Osteocyte (in vitro differentiated cells): Measurements from ENCODE around the gene OLIG1. TPM values are rescaled to one million over a fixed set of nuclear protein-coding genes. Genes with fewer than 3 reads are reported as not detected.
A peak's percentile ranks its signal among the peaks of the same experiment; 100 is the strongest.

Experiments
- DNase-seq: peaks from one replicate; pipeline ENCODE4 v3.0.0; 2021; ENCODE audit warnings: mixed read lengths; ENCODE audit not compliant: unreplicated experiment; ENCODE audit errors: extremely low spot score
- H3K27ac Mint-ChIP-seq: one replicate; pipeline ENCODE4 v1.8.0; 2021; ENCODE audit warnings: mild to moderate bottlenecking, mixed read lengths; ENCODE audit not compliant: unreplicated experiment
- H3K27me3 Mint-ChIP-seq: one replicate; pipeline ENCODE4 v1.8.0; 2021; ENCODE audit warnings: mixed read lengths; ENCODE audit not compliant: unreplicated experiment
- H3K36me3 Mint-ChIP-seq: one replicate; pipeline ENCODE4 v1.8.0; 2021; ENCODE audit warnings: mixed read lengths; ENCODE audit not compliant: unreplicated experiment
- H3K4me1 Mint-ChIP-seq: one replicate; pipeline ENCODE4 v1.8.0; 2021; ENCODE audit warnings: mixed read lengths; ENCODE audit not compliant: unreplicated experiment
- H3K4me3 Mint-ChIP-seq: one replicate; pipeline ENCODE4 v1.8.0; 2021; ENCODE audit warnings: mild to moderate bottlenecking, moderate library complexity, mixed read lengths; ENCODE audit not compliant: unreplicated experiment
- H3K9me3 Mint-ChIP-seq: one replicate; pipeline ENCODE4 v1.8.0; 2021; ENCODE audit warnings: mixed read lengths; ENCODE audit not compliant: unreplicated experiment
- total RNA-seq: library from RNA; stranded (reverse); gene quantifications from 2 replicates; pipeline ENCODE4 v1.2.1, GENCODE V29; 2021
- TF ChIP-seq, protein P1 (sequence below): fragments of 200-600 bp; sonication (generic); IDR thresholded peaks from 2 replicates; pipeline ENCODE4 v1.5.0; 2021; ENCODE audit warnings: antibody characterized with exemption, mild to moderate bottlenecking, moderate library complexity

OLIG1 gene
- total RNA-seq, 1 donor from 2014 or later: not detected

DNA sequence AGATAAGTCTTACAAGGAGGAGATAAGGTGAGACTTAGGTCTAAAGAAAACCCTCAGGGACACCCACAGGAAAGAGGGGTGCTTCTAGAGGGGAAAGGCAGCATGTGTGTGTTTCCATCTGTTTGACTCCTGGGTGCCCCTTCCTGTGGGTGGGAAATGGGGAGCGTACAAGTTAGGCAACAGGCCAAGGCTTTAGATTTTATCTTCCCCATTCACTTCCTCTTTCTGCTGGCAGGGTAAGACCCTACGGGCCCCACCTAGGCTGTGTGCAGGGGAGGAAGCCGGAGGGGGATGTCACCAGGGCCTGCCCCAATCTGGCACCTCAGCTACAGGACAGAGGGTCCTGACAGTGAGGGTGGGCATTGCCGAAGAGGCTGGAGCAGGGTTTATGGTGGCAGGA, 2.5 kb upstream of the OLIG1 start:
- H3K4me1 Mint-ChIP-seq: peaks cover 14% of the 10 kb centered on the region
- no peak overlapping the region for H3K4me3 Mint-ChIP-seq
- peaks cover 82% of the 10 kb centered on the region for H3K27me3 Mint-ChIP-seq
- TF ChIP-seq, protein P1, sequence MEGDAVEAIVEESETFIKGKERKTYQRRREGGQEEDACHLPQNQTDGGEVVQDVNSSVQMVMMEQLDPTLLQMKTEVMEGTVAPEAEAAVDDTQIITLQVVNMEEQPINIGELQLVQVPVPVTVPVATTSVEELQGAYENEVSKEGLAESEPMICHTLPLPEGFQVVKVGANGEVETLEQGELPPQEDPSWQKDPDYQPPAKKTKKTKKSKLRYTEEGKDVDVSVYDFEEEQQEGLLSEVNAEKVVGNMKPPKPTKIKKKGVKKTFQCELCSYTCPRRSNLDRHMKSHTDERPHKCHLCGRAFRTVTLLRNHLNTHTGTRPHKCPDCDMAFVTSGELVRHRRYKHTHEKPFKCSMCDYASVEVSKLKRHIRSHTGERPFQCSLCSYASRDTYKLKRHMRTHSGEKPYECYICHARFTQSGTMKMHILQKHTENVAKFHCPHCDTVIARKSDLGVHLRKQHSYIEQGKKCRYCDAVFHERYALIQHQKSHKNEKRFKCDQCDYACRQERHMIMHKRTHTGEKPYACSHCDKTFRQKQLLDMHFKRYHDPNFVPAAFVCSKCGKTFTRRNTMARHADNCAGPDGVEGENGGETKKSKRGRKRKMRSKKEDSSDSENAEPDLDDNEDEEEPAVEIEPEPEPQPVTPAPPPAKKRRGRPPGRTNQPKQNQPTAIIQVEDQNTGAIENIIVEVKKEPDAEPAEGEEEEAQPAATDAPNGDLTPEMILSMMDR: no peak
- no peak for DNase-seq
- H3K27ac Mint-ChIP-seq: no peak overlapping the region
- H3K9me3 Mint-ChIP-seq: peaks cover 7% of the 10 kb centered on the region
- no peaks in the 10 kb centered on the region for H3K36me3 Mint-ChIP-seq

DNA sequence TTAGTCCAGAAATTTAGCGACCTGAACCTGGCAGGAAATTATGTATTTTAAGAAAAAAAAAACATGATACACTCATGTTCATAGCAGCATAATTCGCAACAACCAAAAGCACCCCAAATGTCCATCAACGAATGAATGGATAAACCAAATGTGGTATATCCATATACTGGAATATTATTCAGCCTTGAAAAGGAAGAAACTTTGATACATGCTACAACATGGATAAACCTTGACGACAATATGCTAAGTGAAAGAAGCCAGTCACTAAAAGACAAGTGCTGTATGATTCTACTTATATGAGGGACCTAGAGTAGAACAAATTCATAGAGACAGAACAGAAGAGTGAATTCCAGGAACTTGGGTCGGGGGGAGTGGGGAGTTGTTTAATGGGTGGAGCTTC, 698 bp upstream of the OLIG1 start:
- TF ChIP-seq, protein P1: no peak
- Mint-ChIP-seq H3K27ac (no peak overlapping the region), H3K27me3 (peaks cover 82% of the 10 kb centered on the region)

DNA sequence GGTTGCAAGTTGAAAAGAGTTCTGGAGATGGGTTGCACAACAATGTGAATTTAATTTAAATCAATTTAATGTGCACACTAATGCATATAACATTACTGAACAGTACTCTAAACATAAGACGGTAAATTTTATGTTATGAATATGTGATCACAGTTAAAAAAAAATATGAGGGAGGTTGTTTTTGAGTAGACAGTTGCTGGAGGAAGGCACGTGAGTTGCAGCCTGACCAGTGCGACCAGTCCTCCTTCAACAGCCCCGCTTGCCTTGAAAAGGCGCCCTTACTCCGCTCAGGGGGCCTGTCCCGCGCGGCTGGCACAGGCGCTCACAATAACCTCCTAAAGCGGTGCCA, 322 bp upstream of the OLIG1 start:
- Mint-ChIP-seq H3K4me3 (no peak overlapping the region), H3K9me3 (peaks cover 7% of the 10 kb centered on the region), H3K4me1 (peaks cover 14% of the 10 kb centered on the region), H3K27ac (no peak overlapping the region), H3K27me3 (peaks cover 82% of the 10 kb centered on the region), H3K36me3 (peaks cover 1% of the 10 kb centered on the region)
- DNase-seq: no peak
- TF ChIP-seq, protein P1: no peak

More for the DNA sequence above, 698 bp upstream of the OLIG1 start:
- Mint-ChIP-seq H3K36me3 (peaks cover 1% of the 10 kb centered on the region), H3K4me1 (peaks cover 14% of the 10 kb centered on the region), H3K9me3 (peaks cover 7% of the 10 kb centered on the region), H3K4me3 (no peak overlapping the region)
- no peak for DNase-seq

DNA sequence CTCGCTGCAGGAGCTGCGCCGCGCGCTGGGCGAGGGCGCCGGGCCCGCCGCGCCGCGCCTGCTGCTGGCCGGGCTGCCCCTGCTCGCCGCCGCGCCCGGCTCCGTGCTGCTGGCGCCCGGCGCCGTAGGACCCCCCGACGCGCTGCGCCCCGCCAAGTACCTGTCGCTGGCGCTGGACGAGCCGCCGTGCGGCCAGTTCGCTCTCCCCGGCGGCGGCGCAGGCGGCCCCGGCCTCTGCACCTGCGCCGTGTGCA, 730 bp downstream of the OLIG1 start:
- Mint-ChIP-seq H3K4me3 (no peak overlapping the region), H3K9me3 (peaks cover 7% of the 10 kb centered on the region), H3K27me3 (peaks cover 82% of the 10 kb centered on the region), H3K4me1 (peaks cover 14% of the 10 kb centered on the region), H3K36me3 (peaks cover 1% of the 10 kb centered on the region), H3K27ac (no peak overlapping the region)
- DNase-seq: no peak
- TF ChIP-seq, protein P1: no peak

DNA sequence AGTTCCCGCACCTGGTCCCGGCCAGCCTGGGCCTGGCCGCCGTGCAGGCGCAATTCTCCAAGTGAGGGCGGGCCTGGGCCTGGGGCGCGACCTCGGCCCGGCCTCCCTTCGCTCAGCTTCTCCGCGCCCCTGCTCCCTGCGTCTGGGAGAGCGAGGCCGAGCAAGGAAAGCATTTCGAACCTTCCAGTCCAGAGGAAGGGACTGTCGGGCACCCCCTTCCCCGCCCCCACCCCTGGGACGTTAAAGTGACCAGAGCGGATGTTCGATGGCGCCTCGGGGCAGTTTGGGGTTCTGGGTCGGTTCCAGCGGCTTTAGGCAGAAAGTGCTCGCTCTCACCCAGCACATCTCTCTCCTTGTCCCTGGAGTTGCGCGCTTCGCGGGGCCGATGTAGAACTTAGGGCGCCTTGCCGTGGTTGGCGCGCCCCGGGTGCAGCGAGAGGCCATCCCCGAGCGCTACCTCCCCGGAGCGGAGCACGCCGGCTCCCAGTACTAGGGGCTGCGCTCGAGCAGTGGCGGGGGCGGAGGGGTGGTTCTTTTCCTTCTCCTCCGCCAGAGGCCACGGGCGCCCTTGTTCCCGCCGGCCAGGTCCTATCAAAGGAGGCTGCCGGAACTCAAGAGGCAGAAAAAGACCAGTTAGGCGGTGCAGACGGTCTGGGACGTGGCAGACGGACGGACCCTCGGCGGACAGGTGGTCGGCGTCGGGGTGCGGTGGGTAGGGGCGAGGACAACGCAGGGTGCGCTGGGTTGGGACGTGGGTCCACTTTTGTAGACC, 1.2 kb downstream of the OLIG1 start:
- DNase-seq: no peak
- TF ChIP-seq, protein P1: no peak
- Mint-ChIP-seq H3K9me3 (peaks cover 7% of the 10 kb centered on the region), H3K4me3 (peak overlapping the region; percentile 66), H3K27me3 (peaks cover 82% of the 10 kb centered on the region), H3K27ac (no peak overlapping the region), H3K36me3 (peaks cover 1% of the 10 kb centered on the region), H3K4me1 (peaks cover 14% of the 10 kb centered on the region)
